Glomerular endothelial cell (primary cell): ENCODE measurements around the gene MMD. TPM values are rescaled to one million over a fixed set of nuclear protein-coding genes. Genes with fewer than 3 reads are reported as not detected.
"Not testable (repeated sequence)": the region's sequence is repeated elsewhere in the genome, so short reads cannot be mapped to it uniquely, and the experiment has no call there.

ENCODE experiments used
- DNase-seq: peaks from one replicate; pipeline ENCODE4 v3.0.0-alpha.2; 2011; ENCODE audit warnings: low read depth, low spot score; ENCODE audit errors: extremely low read depth
- total RNA-seq: library from RNA; depleted of rRNA; stranded (reverse); fragments of >200 nt; gene quantifications from 2 replicates; pipeline ENCODE4 v1.2.3, GENCODE V29; 2015

The MMD gene
- total RNA-seq, 1 donor from 2014 or later: 13.1 TPM

DNA sequence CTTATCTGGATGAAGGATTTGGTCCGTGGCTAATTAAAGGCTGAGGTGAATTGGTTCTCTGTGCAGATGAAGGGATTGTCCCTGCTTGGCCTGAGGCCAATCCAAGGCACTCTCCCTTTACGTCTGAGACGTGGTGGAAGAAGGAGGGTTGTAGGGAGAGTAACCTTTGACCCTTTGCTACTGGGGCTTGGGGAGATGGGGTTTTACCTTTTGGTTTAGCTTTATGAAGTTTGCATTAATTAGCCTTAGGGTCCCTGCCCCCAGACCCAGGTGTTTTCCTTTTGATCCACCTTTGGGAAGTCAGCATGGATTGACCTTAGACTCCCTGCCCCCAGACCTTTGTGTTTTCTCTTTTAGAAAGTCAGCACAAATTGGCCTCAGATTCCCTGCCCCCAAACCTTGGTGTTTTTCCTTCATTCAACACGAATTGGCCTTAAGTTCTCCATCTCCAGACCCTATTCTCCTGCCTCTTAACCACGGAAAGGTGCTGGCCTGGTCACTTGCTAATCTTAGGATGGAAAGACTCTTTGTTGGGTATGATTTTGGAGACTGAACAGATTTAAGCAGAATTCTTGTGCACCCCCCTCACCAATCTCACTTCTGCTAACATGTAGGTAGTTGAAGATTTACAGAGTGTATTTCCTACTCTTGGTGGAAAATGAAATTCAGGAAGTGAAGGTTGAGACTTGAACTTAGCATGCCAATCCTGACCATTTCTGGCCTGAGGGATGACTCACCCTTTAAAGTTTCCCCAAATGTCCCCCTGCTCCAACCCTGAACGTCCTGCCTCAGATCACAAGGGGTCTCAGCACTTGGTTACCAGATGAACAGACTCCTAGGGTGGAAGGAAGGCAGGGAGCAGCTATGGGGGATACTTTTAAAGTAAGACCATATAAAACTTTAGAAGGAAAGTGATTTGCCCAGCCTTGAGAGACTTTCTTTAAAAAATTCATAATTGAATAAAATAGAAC lies 23.1 kb upstream of the MMD start:
- no peak for DNase-seq

DNA sequence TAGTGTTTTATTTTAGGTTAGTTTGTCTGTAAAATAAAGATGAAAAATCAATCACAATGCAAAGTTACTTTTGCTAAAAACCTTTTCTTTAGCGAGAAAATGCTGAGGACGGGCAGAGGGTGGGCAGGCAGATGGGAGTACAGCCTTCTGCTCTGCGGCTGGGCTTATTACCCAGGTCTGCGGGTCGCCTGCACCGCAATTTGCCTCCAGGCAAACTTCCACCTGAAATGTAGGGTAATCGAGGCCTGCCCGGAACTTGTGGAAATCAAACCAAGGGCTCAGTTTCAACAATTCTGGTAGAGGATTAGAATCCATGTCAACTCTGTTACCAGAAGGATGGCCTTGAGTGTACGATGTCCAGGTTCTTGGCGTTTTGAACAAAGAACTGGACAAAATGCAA lies 22.3 kb upstream of the MMD start:
- DNase-seq: no peak

DNA sequence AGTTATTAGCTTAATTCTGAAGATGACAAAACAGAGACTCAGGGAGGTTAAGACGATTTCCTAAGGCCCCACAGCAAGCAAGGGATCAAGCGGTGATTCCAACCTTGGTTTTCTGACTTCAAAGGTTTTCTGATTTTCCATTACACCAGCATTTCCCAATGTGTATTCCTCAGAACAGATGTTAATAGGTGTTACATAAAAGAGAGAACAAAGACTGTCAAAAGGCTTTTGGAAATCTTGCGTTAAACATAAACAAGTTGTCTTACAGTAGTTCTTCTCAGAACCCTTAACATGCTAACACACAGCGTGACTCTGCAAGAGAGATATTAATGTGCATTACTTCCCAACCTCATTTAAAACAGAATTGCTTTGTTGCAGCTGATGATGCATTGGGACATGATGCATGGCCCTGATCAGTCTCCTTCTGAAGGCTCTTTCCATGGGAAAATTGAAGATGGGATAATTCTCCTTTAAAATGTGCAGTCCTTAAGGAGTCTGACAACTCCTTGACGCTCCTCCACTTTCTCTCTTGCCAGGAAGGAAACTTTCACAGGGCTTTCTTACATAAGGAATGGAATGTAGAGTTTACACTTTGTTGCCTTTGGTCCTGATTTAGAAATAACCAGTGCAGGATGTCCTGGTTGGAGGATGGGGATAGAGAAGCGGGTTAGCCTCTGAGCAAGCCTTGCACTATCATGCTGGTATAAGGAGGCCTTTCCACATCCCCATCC lies 21.5 kb upstream of the MMD start:
- DNase-seq: no peak

DNA sequence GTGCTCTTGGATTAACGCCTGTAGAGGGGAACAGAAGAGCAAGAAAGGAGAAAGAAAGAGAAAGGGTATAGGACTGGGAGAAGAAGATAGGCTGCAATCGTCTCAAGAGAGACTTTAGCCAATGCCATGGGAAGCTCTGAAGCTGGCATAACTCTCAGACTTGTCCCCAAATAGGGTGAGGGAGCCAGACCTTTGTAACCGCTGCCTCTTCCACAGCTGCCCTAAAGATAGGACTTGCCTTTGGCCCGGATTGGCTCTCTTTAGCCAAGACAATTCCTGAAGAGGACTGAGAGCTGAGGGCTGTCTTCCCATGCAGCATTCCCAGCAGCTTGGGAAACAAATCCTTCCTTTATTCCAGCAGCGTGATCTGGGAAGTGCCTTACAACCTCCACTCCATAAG lies 20.8 kb upstream of the MMD start:
- no peak for DNase-seq

DNA sequence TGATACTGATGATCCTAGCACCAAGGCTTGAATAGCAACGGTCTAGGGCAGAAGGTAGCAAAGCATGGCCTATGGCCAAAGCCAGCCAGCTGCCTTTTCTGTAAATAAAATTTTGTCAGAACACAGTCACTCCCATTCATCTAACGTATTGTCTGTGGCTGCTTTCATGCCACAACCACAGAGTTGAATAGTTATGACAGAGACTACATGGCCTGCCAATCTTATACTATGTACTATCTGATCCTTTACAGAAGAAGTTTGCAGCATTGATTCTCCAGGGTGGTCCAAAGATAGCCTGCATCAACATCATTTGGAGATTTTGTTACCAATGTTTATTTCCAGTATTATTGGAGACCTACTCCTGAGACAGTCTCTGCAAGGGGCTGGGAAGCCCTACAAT lies 19.9 kb upstream of the MMD start:
- DNase-seq: no peak

DNA sequence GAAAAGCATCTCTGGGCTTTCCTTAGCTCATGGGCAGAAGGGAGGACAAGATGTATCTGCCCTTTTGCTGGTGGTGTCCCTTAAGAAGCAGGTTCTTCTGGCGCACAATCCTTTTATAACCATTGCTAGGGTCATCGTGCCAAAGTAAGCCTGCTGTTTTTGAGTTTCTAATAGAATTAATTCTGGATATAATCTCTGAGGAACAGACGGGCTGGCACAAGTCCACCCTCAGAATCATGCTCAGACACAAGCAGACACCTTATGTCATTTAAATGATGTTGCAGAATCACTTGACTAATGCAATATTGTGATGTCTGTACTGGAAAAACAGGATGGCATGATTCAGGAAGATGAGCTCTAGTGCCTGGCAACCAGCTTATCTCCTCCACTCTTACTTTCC lies 18.8 kb upstream of the MMD start:
- DNase-seq: no peak

DNA sequence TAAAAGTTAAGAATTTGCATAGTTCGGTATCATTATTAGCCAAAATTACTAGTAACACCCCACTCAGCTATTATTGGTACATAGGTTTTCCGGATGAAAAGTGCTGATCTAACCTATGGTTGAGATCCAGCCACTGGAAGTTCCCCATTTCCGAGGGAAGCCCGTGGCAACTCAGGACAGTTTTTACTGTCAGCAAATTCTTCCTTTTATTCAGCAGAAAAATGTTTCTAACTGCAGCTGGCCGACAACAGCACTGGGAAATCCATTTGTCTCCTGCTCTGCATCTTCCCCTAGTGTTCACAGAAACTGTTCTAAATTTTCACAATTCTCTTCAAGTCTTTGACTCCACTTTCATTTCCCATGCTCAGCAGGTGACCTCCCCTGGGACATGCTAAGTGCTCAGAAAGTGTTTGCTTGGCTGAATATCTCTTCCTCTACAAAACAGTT lies 15.5 kb upstream of the MMD start:
- no peak for DNase-seq

DNA sequence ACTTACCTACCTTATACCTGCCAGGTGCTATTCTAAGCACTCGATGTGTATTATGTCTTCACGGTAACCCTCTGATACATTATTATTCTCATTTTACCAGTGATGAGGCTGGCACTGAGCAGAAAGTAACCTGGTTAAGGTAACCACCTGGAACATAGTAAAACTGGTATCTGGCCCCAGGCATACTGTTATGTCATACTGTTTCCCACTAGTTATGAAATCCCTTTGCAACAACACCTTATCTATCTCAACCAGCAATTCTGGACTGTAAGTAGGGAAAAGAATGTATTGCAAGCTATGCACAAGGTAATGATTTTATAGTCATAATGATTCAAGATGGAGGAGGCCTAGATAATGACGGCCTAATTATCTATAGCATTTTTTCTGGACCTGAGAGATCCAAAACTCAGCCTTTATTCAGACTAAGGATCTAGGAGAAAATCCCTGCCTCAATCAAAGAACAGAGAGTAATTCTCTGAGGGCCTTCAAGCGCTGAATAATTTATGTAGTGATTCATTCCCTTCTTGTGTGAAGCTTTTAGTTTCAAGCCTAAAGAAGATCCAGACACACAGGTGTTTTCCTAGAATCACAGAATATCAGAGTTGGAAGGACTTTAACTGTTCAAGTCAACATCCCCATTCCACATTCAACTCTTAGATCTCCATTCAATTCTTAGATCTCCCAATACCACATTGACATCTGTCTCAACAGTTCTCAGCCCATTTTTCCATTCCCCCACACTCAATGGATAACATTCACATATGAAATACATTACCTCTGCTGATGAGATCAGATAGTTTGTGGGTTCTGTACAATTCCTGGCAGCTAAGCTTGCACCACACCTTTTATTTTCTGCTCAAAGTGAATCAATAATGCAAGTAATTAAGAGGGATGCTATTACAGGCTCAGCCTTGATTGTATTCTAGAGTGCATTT lies 14.9 kb upstream of the MMD start:
- no peak for DNase-seq

DNA sequence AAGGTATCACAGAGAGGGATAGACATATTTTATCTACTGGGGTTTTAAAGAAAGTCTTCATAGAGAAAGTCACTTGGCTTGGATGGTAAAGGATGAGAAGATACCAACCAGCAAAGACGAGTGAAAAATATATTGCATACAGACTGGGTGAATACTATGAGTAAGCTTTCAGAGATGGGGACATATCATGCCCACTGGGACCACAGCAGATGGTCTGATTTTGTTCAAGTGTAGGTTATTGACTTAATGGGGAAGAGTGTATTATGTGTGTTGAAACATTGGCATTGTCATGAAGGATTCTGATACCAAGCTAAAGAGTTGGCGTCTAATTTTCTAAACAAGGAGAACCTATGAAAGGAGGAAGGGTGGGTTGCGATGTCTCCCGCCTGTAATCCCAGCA lies 13.8 kb upstream of the MMD start:
- no peak for DNase-seq

DNA sequence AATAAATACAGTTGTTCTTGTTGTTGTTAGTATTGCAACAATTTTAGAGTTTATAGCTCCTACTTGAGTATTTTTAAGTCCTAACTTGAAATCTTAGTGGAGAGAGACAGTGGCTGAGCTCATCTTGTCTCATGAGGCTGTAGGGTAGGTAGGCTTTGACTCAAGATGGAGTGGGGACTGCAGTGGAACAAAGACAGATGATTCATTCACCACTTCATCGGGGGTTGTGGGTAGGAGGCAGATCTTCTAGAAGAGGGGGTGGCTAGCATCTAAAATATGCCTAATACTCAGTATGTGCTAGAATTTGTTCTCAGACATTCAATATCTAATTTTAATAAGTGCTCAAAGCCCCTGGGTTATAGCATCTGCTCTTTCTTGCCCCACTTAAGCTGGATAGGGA lies 13.1 kb upstream of the MMD start:
- DNase-seq: no peak

DNA sequence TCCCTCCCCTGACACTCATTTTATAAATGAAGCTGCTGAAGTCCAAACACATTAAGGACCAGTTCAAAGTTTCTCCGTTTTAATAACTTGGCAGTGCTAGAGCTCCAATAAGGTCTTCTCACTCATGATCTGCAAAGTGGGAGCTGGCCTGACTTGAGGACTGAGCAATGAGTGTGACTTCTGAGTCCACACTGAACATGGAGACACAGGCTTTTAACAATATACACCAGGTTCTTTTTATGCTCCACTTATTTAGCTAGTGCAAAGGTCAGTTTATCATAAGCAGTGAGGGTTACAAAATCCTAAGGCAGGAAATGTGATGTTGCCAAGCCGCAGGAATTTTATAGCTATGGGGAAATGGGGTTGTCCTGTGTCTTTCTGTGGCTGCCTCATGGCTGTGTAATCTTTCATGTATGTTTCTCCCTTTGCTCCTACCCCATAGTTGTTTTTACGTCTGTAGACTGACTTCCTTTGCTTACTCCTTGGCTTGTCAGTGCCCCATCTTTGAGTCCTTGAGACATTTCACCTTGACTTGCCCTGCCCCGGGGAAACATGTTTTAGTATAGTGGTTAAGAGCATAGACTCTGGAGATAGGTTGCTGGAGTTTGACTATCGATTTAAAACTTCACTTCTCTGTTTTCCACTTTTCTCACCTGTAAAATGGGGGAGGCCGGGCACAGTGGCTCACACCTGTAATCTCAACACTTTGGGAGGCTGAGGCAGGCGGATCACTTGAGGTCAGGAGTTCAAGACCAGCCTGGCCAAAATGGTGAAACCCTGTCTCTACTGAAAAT lies 12.2 kb upstream of the MMD start:
- no peak for DNase-seq

DNA sequence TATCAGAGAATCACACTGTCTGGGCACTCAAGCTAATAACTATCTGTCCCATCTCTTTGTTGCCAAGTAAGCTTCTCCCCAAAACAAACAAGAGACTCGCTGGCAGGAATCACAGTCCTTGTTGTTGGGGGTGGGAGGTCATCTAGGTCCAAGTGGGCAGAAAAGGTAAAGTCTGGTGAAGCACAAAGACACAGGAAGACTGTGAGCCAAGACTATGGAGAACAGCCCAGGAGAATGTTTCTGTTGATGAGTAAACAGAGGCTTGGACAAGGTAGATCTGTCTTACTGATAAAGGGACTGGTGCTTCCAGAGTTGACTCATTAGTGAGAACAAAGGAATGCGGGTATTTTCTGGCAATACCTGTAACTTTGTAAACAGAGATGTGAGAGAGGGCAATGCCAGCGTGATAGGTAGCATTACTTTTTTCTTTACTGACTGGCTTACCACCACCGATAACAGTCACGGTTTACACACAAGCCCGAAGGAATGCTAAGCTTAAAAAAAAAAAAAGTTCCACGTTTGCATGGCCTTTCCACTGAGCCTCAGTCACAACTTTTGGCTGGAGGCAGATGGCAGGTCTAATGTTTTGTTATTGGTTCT lies 11.5 kb upstream of the MMD start:
- DNase-seq: no peak

DNA sequence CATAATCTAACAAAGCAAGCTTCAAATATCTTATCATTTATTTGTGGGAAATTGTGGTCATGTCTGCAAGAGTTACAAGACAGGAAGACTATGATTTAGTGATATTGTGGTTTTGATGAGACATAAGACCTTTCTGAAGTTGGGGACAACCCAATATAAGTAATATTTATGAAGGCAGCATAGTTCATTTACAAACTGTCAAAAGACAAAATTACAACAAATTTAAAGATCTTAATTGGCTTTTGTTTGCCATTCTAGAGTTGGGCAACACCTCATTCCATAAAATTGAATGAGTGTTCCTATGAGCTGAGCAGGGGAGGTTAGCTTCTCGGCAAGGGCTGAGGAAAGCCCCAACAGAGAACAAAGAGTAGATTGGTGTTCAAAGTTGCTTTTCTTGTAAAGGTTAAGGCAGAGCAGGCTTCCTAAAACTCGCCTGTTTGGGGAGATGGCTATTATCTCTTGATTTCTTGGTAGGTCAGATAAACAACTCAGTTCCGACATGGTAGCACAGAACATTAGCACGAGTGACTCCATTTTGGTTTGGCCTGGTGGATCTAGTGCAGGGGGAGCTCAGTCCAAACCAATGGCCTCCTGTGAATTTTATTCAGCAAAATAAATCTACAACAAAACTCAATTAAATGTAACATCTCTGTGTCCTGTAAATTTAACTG lies 10.9 kb upstream of the MMD start:
- no peak for DNase-seq

DNA sequence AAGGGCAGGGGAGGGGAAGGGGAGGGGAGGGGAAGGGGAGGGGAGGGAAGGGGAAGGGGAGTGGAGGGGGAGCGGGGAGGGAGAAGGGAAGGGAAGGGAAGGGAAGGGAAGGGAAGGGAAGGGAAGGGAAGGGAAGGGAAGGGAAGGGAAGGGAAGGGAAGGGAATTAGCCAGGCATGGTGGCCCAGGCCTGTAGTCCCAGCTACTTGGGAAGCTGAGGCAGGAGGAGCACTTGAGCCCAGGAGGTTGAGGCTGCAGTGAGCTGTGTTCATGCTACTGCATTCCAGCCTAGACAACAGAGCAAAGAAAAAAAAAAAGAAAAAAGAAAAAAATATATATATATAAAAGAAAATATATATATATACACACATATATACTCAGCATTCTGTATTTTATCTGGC lies 10.3 kb upstream of the MMD start:
- not testable (repeated sequence) for DNase-seq

DNA sequence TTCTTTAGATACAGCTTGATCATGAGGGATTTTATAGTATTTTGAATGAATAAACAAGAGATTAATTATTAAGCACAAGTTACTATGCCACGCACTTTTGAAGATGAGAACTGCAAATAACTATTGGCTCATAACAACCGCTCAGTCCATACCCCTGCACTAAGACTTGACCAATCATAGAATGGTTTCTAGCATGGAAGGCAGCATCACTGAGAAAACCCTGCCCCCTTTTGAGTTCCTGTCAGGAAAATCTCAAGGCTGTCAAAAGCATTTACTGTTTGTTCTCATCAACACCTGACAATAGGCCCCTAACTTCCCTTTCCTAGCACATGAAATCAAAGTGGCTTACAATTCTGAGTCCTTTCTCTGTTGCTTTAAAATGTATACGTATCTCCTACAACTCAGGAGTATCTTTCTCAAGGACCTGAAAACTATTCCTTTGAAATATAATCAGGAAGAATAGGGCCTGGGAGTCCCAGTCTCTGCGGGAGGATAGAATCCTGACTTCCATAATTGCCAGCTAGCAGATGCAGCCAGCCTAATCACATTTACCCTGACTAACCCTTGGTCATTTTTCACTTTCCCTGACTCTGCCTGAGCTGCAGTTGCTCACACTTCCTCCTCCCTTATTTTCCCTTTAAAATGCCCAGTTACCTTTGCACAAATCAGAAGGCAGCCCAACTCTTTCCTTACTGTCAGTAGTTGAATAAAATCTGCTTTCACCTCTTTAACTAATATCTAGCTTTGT lies 9.1 kb upstream of the MMD start:
- no peak for DNase-seq

DNA sequence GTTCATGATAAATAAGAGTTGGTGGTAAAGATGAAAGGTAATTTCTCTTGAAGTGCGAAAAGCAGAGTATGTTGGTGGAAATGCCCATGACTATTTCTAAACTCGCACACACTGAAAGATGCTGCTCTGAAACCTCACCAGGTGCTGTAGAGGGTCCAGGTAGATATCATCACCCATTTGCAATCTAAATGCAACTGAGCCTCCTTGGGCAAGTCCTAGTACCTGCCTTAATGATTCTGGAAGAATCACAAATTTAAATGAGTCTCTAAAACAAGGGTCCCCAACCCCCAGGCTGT lies 5.9 kb upstream of the MMD start:
- no peak for DNase-seq

DNA sequence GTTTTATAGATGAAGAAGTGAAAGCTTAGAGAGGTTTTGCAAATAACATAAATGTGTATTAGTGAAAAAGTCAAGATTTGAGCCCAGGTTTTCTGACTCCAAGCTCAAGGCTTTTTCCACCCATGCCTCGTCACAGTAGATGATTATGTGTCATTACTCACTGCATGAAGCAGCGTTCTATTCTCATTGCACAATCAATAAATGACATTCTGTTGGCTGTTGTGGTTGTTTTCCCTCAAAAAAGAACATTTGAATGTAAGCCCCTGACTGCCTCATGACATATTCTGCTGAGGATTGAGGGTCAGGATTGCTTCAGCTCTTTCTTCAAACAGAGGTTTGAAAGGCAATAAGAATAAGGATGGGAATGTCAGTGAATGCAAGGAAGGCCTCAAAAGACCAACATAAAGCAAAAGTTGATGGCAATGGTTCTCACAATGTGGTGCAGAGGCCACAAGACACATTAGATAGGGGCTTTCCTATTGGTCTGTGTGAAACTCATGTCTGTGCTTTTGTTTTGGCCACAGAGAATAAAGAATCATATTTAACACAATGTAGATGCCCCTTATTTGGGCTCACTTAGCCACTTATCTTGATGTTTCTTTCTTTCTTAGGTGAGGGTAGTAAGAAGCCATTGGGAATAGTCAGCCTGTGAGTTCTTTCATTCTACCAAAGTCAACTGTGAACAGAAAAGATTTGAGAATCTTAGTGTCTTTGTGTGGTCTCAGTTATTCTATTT lies 5.4 kb upstream of the MMD start:
- no peak for DNase-seq
